HEK293 (cell line): ENCODE data around the gene SCPEP1.

ENCODE experiments used
- CTCF ChIA-PET: fragments of 350-600 bp; formaldehyde crosslinking; extraction: SDS; loops from one replicate; lab custom pipeline; 2021; ENCODE audit warnings: antibody characterized with exemption; lab: Yijun Ruan, JAX
- POLR2A ChIA-PET: fragments of 300-600 bp; formaldehyde crosslinking; extraction: SDS; loops from one replicate; lab custom pipeline; 2020; ENCODE audit warnings: antibody characterized with exemption, inconsistent platforms; lab: Yijun Ruan, JAX
- H3K27ac ChIP-seq: fragments of 200-500 bp; sonication (Bioruptor generic); 2 replicates; pipeline ENCODE4 v1.5.1; 2014; ENCODE audit warnings: low read depth, low read length, control low read depth, inconsistent platforms; ENCODE audit errors: extremely low read depth
- H3K36me3 ChIP-seq, 2 experiments: fragments of 200-500 bp in 1 of 2; sonication (Bioruptor generic) in 1 of 2; 1 replicate in 1 of 2; 2 replicates in 1 of 2; pipeline ENCODE4 v1.5.1; 2014 to 2017; ENCODE audit warnings: inconsistent platforms in 2 of 2, low read length in 2 of 2; ENCODE audit not compliant: control insufficient read depth in 2 of 2, insufficient read depth in 1 of 2
- H3K4me1 ChIP-seq: fragments of 200-500 bp; sonication (Bioruptor generic); 2 replicates; pipeline ENCODE4 v1.5.1; 2014; ENCODE audit warnings: mild to moderate bottlenecking, low read length, inconsistent platforms; ENCODE audit not compliant: control insufficient read depth, insufficient read depth
- H3K4me3 ChIP-seq: 2 replicates; pipeline ENCODE4 v1.5.1; 2011; ENCODE audit warnings: low read depth, mild to moderate bottlenecking, control low read depth, low read length, moderate library complexity
- H3K9me3 ChIP-seq: fragments of 200-500 bp; sonication (Bioruptor generic); 2 replicates; pipeline ENCODE4 v1.5.1; 2014; ENCODE audit warnings: low read depth, low read length, inconsistent platforms; ENCODE audit not compliant: control insufficient read depth, insufficient read depth
- AEBP2 ChIP-seq: fragments of 450-650 bp; formaldehyde crosslinking; IDR thresholded peaks from 2 replicates; pipeline ENCODE4 v1.5.1; 2016; ENCODE audit warnings: missing biosample characterization, missing genetic modification characterization, borderline replicate concordance
- FEZF1 ChIP-seq: fragments of 450-650 bp; formaldehyde crosslinking; IDR thresholded peaks from 2 replicates; pipeline ENCODE4 v1.5.1; 2016; ENCODE audit warnings: missing biosample characterization, missing genetic modification characterization
- KLF8 ChIP-seq: fragments of 450-650 bp; formaldehyde crosslinking; IDR thresholded peaks from 2 replicates; pipeline ENCODE4 v1.5.1; 2016; ENCODE audit warnings: missing biosample characterization, missing genetic modification characterization
- PRDM1 ChIP-seq: fragments of 450-650 bp; formaldehyde crosslinking; IDR thresholded peaks from 2 replicates; pipeline ENCODE4; 2016; ENCODE audit warnings: missing biosample characterization, missing genetic modification characterization
- PRDM2 ChIP-seq: fragments of 450-650 bp; formaldehyde crosslinking; IDR thresholded peaks from 2 replicates; pipeline ENCODE4 v1.5.1; 2016; ENCODE audit warnings: missing biosample characterization, missing genetic modification characterization, borderline replicate concordance
- TRIM28 ChIP-seq: IDR thresholded peaks from 2 replicates; pipeline ENCODE4 v1.6.1; 2011; ENCODE audit warnings: low read length, control low read depth, borderline replicate concordance
- ZNF16 ChIP-seq: fragments of 450-650 bp; formaldehyde crosslinking; IDR thresholded peaks from 2 replicates; pipeline ENCODE4 v1.5.1; 2016; ENCODE audit warnings: low read depth, missing biosample characterization, missing genetic modification characterization
- ZNF2 ChIP-seq: fragments of 450-650 bp; formaldehyde crosslinking; IDR thresholded peaks from 2 replicates; pipeline ENCODE4 v1.5.1; 2016; ENCODE audit warnings: missing biosample characterization, missing genetic modification characterization
- ZNF350 ChIP-seq: fragments of 450-650 bp; formaldehyde crosslinking; IDR thresholded peaks from 2 replicates; pipeline ENCODE4 v1.5.0; 2017; ENCODE audit warnings: missing biosample characterization, mild to moderate bottlenecking, missing genetic modification characterization
- ZNF530 ChIP-seq: fragments of 450-650 bp; formaldehyde crosslinking; IDR thresholded peaks from 2 replicates; pipeline ENCODE4 v1.5.1; 2016; ENCODE audit warnings: low read depth, missing biosample characterization, missing genetic modification characterization
- ZNF621 ChIP-seq: fragments of 450-650 bp; formaldehyde crosslinking; IDR thresholded peaks from 2 replicates; pipeline ENCODE4 v1.5.1; 2017; ENCODE audit warnings: missing biosample characterization, missing genetic modification characterization
- ZNF623 ChIP-seq: fragments of 450-650 bp; formaldehyde crosslinking; IDR thresholded peaks from 2 replicates; pipeline ENCODE4 v1.5.1; 2016; ENCODE audit warnings: missing biosample characterization, missing genetic modification characterization
- ZNF843 ChIP-seq: fragments of 450-650 bp; formaldehyde crosslinking; IDR thresholded peaks from 2 replicates; pipeline ENCODE4 v1.5.1; 2016; ENCODE audit warnings: missing biosample characterization, missing genetic modification characterization
- ZSCAN23 ChIP-seq: fragments of 450-650 bp; formaldehyde crosslinking; IDR thresholded peaks from 2 replicates; pipeline ENCODE4 v1.5.1; 2016; ENCODE audit warnings: missing biosample characterization, missing genetic modification characterization
- ZSCAN4 ChIP-seq: fragments of 450-650 bp; formaldehyde crosslinking; IDR thresholded peaks from 2 replicates; pipeline ENCODE4 v1.5.1; 2017; ENCODE audit warnings: missing biosample characterization, missing genetic modification characterization
- ZXDB ChIP-seq: fragments of 450-650 bp; formaldehyde crosslinking; IDR thresholded peaks from 2 replicates; pipeline ENCODE4 v1.5.1; 2016; ENCODE audit warnings: missing biosample characterization, missing genetic modification characterization
- TF ChIP-seq, protein P1 (sequence below): sonication (generic); formaldehyde crosslinking; IDR thresholded peaks from 2 replicates; pipeline ENCODE4 v1.8.1; 2022; ENCODE audit warnings: mild to moderate bottlenecking, moderate library complexity, missing genetic modification reagents
- TF ChIP-seq, protein P2 (sequence below): fragments of 450-650 bp; formaldehyde crosslinking; IDR thresholded peaks from 2 replicates; pipeline ENCODE4 v1.5.1; 2016; ENCODE audit warnings: missing biosample characterization, missing genetic modification characterization

The SCPEP1 gene

DNA sequence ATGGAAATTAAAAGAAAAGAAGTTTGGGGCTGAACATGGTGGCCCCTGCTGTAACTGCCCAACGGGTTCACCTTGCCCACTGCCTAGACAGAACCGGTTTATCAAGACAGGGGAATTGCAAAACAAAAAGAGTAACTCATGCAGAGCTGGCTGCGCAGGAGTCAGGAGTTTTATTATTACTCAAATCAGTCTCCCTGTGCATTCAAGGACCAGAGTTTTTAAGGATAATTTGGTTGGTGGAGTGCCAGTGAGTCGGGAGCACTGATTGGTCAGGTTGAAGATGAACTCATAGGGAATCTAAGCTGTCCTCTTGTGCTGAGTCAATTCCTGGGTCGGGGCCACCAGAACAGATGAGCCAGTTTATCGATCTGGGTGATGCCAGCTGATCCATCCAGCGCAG, 4.4 kb upstream of the SCPEP1 start:
- Histone ChIP-seq H3K4me1 (no peaks in the 10 kb centered on the region), H3K36me3 (no peaks in the 10 kb centered on the region), H3K9me3 (no peaks in the 10 kb centered on the region), H3K4me3 (no peak overlapping the region), H3K27ac (no peak overlapping the region)
- no peak for TF ChIP-seq ZNF621 (tag by site-specific recombination)
- TF ChIP-seq ZNF530 (tag by site-specific recombination): no peak
- TF ChIP-seq KLF8: no peak
- no peak for TF ChIP-seq ZNF843
- no peak for TF ChIP-seq ZNF2 (tag by site-specific recombination)
- TF ChIP-seq ZNF350 (tag by site-specific recombination): no peak
- TF ChIP-seq TRIM28: no peak
- TF ChIP-seq ZNF16: no peak
- TF ChIP-seq ZXDB (tag by site-specific recombination): no peak
- TF ChIP-seq ZNF623 (tag by site-specific recombination): no peak
- POLR2A ChIA-PET: no interaction called here
- CTCF ChIA-PET: no interaction called here

- TF ChIP-seq, protein P1, sequence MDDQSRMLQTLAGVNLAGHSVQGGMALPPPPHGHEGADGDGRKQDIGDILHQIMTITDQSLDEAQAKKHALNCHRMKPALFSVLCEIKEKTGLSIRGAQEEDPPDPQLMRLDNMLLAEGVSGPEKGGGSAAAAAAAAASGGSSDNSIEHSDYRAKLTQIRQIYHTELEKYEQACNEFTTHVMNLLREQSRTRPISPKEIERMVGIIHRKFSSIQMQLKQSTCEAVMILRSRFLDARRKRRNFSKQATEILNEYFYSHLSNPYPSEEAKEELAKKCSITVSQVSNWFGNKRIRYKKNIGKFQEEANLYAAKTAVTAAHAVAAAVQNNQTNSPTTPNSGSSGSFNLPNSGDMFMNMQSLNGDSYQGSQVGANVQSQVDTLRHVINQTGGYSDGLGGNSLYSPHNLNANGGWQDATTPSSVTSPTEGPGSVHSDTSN: no peak
- TF ChIP-seq ZSCAN4 (tag by site-specific recombination) (no peak), ZNF623 (tag by site-specific recombination) (no peak), ZSCAN23 (no peak), PRDM1 (tag by site-specific recombination) (no peak), PRDM2 (tag by site-specific recombination) (no peak), ZNF621 (tag by site-specific recombination) (no peak), FEZF1 (tag by site-specific recombination) (no peak), AEBP2 (tag by site-specific recombination) (no peak)
- TF ChIP-seq, protein P2, sequence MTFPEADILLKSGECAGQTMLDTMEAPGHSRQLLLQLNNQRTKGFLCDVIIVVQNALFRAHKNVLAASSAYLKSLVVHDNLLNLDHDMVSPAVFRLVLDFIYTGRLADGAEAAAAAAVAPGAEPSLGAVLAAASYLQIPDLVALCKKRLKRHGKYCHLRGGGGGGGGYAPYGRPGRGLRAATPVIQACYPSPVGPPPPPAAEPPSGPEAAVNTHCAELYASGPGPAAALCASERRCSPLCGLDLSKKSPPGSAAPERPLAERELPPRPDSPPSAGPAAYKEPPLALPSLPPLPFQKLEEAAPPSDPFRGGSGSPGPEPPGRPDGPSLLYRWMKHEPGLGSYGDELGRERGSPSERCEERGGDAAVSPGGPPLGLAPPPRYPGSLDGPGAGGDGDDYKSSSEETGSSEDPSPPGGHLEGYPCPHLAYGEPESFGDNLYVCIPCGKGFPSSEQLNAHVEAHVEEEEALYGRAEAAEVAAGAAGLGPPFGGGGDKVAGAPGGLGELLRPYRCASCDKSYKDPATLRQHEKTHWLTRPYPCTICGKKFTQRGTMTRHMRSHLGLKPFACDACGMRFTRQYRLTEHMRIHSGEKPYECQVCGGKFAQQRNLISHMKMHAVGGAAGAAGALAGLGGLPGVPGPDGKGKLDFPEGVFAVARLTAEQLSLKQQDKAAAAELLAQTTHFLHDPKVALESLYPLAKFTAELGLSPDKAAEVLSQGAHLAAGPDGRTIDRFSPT (tag by site-specific recombination): no peak
- CTCF ChIA-PET: interaction anchor here (0.7 kb wide), 1 partner anchor 154 kb away, joined by 3 read pairs; no protein-coding TSS in a partner anchor
- H3K27ac ChIP-seq: no peak overlapping the region
Observed at GRCh38 chr17:56974055-56974454, 3.9 kb upstream of the SCPEP1 start.

More at GRCh38 chr17:56974055-56974454, 3.9 kb upstream of the SCPEP1 start:
- Histone ChIP-seq H3K36me3 (no peaks in the 10 kb centered on the region), H3K4me3 (no peak overlapping the region), H3K4me1 (no peaks in the 10 kb centered on the region), H3K9me3 (no peaks in the 10 kb centered on the region)
- POLR2A ChIA-PET: no interaction called here
